Activated CD4-positive, CD25-positive, alpha-beta regulatory T cell (primary cell): ENCODE measurements around the gene STX1A.
A peak's percentile ranks its signal among the peaks of the same experiment; 100 is the strongest.

Source experiments
- DNase-seq, 4 experiments: peaks; one replicate each; lab custom pipeline; 2025; lab: John Stamatoyannopoulos, UW

The STX1A gene

DNA sequence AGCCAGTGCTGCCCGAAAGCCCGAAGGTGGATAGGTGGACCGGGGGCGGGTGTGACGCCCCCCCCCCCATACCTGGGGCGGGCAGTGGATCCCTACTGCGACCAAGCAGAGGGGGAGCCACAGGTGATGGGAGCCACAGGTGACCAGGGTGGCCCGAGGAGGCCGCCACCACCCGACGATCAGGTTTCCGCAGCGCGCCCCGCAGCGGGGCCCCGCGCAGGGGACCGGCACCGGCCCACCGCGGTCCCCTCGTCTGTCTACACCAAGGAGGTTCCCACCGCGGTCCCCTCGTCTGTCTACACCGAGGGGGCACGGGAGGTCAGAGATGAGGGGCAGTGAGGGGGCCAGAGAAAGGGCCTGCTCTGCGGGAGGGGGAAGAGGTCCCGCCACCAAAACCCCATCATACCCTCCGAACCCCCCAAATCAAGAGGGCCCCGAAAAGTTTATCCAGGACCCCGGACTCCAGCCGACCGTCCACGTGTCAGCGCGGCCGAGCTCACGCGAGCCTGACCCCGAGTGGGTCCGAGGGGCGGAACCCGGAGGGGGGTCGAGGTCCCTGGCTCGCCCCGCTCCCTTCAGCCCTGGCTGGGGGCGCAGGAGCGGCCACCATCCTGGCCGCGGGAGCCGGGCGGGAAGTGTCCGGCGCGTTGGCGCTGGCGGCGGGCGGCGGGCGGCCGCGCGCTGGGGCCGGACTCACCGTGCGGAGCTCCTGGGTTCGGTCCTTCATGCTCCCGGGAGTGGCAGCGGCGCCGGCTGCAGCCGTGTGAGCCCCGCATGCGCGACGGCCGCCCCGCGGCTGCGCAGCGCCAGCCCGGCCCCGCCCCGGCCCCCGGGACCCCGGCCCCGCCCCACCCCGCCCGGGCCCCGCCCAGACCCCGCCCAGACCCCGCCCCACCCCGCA is at the start of gene STX1A:
Gene STX1A (minus strand): TSS at position 765 of the 901 bp plus-strand sequence. CDS start 38 bp downstream, at position 727.
- DNase-seq, result peak; percentile 47 to 54 (median 51)

DNA sequence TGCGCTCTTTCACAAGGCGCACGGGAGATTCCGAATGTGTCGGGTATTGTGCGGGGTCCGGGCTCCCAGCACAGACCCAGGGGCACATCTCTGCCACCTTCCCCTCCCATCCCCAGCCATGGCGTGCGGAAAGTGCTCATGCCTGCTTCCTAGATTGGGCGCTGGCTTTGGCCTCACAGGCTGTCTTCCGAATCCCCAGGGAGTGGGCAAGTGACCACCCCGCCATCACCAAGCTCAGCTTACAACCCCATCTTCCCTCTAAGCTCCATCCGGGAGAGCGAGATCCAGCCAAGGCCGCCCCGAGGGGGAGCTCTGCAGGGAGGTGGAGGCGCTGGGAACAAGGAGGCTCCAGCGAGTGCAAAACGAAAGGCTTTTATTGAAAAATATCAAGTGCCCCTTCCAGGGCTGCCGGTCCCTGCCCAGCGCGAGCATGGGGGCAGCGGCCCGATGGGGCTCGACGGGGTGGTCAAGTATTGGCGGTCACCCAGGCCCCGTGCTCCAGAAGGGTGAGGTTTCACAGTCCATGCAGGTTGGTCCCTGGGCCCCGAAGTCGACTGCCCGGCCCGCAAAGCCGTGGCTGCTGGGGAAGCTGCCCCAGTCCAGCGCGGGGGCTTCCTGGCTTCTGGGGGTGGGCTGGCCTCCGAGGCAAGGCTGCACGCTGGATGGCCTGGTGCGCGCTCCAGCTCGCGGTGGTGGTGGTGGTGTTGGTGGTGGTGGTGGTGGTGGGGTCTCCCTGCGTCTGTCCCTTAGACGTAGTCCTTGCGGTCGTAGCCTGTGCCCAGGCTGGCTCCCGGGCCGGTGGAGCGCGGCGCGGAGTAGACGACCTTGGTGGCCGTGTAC is 49.4 kb upstream of the STX1A start:
- DNase-seq, result no peak

DNA sequence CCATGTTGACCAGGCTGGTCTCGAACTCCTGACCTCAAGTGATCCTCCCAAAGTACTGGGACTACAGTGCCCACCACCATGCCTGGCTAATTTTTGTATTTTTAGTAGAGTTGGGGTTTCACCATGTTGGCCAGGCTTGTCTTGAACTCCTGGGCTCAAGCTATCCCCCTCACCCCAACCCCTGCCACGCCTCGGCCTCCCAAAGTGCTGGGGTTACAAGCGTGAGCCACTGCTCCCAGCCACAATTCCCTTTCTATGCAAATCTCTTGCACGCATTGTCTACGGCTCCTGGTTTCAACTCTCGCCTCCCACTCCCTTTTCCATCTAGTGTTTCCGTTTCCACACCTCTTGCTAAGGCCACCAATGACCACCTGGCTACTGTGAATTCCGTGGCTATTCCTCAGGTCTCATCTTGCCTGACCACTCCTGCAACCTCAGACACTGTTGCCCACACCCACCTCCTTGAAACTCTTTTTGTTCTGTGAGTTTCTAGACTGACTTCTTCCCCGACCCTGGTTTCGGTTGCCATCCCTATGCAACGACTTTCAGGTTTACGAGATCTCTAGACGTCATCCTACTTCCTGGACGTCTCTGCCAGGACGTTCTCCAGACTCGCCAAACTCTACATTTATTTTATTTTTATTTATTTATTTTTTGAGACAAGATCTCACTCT is 47.2 kb upstream of the STX1A start:
- no peak for DNase-seq

DNA sequence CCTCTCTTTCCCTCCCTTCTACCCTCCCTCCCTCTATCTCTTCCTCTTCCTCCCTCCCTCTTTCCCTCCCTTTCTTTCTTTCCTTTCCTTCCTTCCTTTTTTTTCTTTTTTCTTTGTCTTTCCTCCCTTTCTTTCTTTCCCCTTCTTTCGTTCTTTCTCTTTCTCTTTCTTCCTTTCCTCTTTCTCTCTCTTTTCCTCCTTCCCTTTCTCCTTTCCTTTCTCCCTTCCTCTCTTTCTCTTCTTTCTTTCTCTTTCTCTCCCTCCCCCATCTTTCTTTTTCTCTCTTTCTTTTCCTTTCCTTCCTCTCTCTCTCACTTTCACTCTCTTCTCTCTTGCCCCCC is 43.2 kb upstream of the STX1A start:
- no peak for DNase-seq

DNA sequence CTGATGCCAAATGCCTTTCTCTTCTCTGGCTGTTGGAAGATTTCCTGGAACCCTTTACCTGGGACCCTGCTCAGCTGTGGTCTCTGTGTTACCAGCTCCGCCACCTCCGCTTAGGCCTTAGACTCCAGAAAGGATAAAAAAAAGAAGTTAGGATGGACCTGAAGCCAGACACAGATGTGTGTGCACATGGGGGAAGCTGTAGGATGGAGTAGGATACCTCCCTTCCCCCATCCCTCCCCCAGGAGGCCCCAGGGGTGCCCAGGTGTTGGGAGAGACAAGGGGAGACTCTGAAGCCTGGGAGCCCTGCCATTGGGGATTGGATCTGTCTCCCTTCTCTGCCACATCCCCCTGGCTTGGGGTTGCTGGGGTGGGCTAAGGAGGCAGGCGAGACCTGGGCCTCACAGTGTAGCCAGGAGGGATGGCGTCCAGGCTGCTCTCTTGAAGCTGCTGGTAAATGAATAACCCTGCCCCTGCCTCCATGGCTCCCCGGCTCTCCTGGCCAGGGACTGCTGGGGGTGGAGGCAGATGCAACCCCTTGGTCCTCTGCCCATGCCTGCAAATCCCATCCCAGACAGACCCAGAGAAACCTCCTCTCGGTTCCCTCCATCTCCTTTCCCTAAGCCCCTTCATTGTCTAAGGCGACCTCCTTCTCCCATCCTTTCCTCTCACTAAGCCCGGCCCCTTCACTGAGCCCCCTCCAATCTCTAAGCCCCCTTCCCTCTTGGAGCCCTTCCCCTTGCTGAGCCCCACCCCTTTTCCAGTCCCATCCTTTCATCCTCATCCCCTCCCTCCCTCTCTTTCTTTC is 42.6 kb upstream of the STX1A start:
- no peak for DNase-seq

DNA sequence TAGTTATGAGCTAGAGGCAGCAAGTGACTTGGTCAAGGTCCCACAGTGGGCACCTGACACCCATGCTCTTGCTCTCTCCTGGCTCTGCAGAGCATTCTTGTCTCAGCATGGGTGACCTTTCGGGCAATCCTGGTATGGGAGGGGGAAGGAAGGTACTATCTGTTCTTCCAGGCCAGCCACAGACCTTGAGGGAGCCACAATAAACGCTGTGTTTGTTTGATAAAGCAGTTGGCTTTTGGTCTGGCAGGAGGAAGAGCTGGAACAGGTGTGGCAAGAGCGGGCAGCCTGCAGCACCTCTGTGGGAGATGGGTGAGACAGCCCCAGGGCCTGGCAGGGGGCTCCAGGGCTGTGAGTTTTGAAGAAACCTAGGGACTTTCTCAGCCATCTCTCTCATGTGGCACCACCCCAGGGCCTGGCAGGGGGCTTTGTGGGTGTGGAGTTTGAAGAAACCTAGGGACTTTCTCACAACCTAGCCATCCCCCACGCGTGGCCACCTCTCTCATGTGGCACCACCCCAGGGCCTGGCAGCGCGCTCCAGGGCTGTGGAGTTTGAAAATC is 39.2 kb upstream of the STX1A start:
- no peak for DNase-seq

DNA sequence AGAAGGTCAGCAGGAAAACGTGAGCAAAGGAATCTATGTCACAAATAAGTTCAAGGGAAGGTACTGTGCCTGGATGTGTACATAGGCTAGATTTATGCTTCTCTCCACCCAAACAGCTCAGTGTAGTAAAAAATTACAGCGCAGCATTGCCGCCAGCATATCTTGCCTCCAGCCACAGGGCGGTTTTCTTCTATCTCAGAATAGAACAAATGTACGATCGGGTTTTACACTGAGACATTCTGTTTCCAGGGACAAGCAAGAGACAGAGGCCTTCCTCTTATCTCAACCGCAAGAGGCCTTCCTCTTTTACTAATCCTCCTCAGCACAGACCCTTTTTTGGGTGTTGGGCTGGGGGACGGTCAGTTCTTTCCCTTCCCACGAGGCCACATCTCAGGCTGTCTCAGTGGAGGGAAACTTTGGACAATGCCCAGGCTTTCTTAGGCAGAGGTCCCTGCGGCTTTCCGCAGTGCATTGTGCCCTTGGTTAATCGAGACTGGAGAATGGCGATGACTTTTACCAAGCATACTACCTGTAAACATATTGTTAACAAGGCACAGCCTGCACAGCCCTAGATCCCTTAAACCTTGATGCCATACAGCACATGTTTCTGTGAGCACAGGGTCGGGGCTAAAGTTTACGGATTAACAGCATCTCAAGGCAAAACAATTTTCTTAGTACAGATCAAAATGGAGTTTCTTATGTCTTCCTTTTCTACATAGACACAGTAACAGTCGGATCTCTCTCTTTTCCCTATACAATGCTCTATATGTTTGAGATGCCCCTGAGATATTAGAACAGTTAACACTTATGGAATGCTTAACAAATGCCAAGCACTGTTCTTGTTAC is 30.7 kb upstream of the STX1A start:
- no peak for DNase-seq

DNA sequence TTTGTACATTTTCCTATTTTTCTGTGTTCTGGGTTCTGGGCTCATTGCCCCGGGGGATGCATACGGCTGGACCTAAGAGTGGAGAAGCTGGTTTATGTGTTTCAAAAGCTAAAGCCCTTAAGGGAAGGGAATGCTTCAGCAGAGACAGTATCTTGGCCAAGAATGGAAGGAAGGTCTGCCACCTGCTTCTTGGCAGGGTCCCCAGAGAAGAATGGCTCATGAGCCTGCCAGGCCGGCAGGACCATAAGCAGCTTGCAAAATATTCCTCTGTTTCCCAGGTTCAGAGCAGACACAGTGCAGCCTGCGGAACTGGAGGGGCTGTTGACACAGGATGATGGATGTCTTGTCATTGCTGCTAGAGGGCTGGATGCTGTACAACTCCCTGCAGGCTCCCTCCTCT is 26.9 kb upstream of the STX1A start:
- DNase-seq, result no peak

DNA sequence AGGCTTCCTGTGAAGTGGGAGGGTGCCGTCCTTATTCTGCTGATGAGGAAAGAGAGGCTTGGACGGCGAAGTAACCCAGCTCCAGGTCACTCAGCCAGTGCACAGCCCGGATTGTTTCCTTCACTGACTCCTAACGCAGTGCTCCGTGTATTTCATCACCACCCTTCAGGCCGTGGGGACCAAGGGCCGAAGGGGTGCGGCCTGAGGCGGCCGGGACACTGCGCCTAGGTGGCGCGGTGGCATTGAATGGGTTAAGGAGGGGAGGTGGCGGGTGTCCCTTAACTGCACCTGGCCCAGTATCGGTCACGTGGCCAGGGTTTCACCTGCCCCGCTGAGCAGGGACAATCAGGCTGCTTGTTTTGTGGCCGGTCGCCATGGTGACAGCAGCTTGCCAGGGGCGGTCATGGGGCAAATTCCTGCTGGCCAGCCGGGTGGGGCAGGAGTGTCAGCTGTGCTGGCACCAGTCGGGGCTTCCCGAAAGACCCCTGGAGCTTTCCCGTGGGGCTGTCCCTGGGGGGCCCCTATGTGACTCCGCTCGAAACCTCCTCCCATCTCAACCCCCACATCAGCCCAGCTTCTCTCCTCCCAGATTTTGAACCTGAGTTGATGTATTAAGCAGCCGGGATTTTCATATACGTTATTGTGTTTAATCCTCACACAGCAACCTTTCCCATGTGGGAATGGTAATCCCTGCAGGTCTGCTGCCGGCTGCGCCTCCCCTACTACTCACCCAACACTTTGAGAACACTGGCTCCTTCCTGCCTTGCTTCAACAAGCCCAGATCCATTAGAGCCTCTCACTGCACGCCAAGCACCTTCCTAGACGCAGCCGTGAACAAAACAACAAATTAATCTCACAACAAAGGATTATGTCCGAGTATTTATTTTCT is 23.5 kb upstream of the STX1A start:
- no peak for DNase-seq

DNA sequence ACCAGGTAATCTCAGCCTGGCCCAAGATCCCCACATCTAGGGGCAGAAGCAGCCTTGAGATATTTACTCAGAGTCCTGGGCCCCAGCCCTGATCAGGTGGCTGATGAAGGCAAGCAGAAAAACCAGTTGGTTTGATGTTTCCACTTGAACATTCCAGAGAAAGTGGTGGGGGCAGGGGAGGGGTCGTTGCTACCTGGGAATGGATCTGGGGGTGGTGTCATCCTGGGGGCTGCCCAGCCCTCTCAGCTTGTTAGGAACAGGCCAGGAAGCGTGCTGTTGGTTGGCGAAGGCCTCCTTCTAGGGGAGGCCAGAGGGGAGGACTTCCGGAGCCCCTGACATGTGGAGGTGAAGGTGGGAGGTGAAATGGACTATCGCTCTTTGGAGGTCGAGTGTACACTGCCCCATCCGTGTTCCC is 22.9 kb upstream of the STX1A start:
- no peak for DNase-seq

DNA sequence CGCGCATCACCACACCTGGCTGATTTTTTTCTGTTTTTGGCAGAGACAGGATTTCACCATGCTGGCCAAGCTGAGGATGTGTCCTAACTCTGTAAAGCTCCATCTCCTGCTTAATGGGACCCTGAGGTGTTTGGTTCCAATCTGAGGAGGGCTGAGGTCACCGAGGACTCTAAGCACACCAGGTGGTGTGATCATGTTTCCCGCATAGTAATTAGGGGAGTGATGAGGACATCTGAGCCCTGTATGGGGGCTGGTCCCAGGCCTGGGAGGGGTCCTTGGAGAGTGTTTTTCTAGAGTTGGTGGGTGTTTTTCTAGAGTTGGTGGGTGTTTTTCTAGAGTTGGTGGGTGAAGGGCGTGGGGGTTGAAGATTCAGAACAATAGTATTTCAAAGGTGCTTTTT is 22.1 kb upstream of the STX1A start:
- DNase-seq, result no peak

DNA sequence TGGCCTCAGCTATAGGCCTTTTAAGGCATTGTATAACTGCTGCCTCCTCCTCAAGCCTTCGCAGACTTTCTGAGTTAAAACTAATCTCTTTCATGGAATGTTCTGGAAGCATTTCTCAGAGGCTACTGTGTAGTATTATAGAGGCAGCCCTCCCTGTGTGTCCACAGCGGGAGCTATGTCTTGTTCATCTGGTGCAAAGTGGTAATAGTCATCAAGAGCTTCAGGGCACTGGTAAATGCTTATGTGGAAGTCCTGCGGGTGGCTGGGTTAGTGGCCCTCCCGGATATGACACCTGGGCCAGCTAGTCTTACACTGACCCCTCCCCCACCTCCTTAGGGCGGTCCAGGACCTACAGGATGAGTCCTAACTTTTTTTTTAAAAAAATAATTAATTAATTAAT is 21.3 kb upstream of the STX1A start:
- no peak for DNase-seq

DNA sequence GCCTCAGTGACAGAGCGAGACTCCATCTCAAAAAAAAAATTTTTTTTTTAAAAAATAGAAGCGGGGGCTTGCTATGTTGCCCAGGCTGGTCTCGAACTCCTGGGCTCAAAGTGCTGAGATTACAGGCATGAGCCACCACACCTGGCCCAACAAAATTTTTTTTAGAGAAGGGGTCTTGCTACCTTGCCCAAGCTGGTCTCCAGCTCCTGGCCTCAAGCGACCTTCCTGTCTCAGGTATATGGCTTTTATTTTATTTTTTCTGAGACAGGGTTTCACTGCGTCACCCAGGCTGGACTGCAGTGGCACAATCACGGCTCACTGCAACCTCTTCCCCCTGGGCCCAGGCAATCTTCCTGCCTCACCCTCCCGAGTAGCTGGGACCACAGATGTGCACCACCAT is 20.7 kb upstream of the STX1A start:
- no peak for DNase-seq

DNA sequence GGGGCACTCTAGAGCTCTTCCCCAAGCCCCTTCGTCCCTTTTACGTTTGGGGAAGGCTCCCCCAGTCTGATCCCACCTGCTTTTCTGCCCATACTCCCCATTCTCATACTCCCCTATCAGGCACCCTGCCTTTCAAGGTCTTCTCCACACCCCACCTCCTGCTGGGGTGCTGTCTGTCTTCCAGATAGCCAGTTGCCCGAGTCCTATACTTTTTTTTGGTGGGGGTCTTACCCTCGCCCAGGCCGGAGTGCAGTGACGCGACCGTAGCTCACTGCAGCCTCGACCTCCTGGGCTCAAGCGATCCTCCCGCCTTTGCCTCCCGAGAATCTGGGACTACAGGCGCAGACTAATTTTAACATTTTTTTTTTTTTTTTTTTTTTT is 19.9 kb upstream of the STX1A start:
- DNase-seq, result no peak

DNA sequence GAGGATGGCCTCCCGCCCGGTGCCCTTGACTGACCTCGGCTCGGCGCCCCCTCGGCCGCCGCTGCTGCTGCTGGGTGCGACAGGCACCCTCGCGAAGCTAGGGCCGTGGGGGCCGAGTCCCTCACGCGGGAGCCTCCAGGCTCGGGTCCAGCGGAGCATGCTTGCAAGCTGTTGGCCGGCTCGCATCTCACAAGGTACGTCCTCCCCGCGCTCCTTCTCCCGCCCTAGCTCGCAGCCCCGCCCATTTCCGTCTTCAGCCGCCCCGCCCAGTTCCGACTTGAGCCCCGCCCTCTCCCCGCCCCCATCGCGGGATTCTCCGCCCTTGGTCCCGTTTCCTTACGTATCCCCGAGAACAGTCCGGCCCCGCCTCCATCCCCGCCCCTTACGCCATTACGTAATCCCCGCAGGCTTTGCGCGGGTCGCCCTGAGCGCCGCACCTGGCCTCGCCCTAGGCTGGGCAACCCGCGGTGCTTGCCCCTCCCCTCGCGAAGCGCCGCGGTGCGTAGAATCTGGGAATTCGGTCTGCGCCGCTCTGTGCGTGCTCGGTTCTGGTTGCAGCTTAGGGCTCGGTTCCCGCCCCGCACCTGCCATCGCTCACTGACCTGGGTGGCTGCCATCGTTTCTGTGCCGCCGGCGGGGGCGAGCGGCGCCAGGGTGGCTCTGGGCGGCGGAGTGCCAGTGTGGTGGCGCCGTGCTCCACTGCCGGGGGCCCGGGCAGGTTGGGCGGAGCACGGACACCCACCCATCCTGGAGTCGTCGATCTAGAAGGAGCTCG is 19.3 kb upstream of the STX1A start, which contains the start of gene ABHD11:
Gene ABHD11 (minus strand): TSS at position 191 of the 775 bp plus-strand sequence. CDS start 32 bp downstream, at position 159.
- peak; percentile 94 to 99 (median 97) for DNase-seq

DNA sequence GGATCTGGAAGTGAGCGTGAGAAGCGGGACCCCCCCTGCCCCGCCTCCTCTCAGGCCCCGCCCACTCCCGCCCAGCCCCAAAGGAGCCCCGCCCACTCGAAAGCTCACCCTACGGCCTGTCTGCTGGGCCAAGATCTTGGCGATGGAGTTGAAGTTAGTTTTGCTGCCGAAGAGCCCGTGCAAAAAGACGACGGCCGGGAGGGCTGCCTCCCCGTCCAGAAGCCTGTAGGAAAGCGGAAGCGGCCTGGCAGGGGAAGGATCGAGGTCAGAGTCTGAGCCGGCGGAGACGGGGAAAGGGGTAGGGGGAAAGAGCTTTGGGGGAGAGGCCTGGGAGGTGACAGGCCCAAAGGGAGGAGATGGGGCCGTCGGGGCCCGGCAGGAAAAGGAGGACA is 18.7 kb upstream of the STX1A start:
- DNase-seq, result peak; percentile 22 to 49 (median 42)

DNA sequence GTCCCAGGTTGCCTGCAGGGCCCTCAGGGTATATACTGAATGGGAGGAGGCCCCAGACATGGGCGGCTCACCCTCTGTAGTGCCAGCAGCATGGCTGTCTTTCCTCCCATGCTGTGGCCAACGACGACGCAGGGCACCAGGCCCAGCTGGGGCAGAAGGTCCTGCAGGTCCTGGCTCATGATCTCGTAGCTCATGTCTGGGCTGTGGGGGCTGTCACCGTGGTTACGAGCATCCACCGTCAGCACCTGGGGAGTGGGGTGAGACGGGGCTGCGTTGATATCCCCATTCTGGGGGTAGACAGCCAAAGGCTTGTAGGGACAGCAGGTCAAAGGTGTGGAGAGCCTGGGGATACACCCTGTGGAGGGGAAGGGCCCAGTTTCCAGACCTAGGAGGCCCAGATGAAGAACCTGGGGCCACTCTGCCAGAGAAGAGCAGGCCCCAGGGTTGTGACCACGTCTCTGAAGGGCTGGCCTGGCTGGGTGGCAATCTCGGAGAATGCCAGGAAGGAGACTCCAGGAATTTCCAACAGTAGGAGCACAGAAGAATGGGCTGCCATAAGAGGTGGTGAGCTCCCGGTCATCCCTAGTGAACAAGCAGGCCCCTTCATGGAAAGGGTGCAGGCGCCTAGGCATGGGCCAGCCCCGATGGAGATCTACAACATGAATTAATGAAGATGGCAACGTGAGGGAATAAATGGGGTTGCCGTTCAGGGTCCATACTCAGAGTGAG is 18.2 kb upstream of the STX1A start:
- no peak for DNase-seq

DNA sequence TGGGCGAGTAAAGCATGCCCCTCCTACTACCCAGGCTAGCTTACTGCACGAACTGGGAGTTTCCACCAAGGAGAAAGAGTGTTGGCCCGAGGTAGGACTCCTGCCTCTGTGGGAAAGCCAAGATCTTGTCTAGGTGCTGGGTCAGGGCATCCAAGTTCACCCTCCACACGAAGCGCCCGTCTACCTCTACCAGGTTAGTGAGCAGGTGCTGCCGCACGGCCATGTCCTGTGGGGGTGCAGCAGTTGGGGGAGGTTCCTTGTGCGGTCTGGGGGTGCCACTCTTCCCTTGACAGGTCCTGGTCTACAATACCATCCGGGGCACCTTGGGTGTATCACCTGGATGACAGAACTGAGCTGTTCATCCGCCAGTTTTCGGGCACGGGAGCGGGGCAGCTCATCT is 17.4 kb upstream of the STX1A start:
- no peak for DNase-seq
